ENCODE results near the gene KRT6C.

- no peak for TF ChIP-seq POLR2A (IDR thresholded peaks at IDR 0.05)
- TF ChIP-seq CTCF (IDR thresholded peaks at IDR 0.05): no peak
These were observed 49.7 kb downstream of the KRT6C start for GRCh38 chr12:52423661-52424500.

All from lower leg skin (tissue), 3 donors.